ENCODE measurements around the gene NOL4L.

NOL4L gene

GRCh38 chr20:32576560-32576959 lies 8.6 kb downstream of the NOL4L start:
- DNase-seq (ENCODE audit: low read depth): no peak

- no peak for DNase-seq (ENCODE audit: low read depth)
Observed at GRCh38 chr20:32575805-32576204, 9.3 kb downstream of the NOL4L start.

- no peak for DNase-seq (ENCODE audit: low read depth)
Observed at GRCh38 chr20:32575227-32575581, 9.9 kb downstream of the NOL4L start.

GRCh38 chr20:32574296-32575226 lies 10.6 kb downstream of the NOL4L start:
- no peak for DNase-seq (ENCODE audit: low read depth)

GRCh38 chr20:32573167-32573851 lies 11.8 kb downstream of the NOL4L start:
- no peak for DNase-seq (ENCODE audit: low read depth)

GRCh38 chr20:32572271-32572968 lies 12.7 kb downstream of the NOL4L start:
- DNase-seq (ENCODE audit: low read depth): no peak

- no peak for DNase-seq (ENCODE audit: low read depth)
Observed at GRCh38 chr20:32571566-32571965, 13.6 kb downstream of the NOL4L start.

GRCh38 chr20:32570401-32571190 lies 14.5 kb downstream of the NOL4L start:
- DNase-seq (ENCODE audit: low read depth): no peak

GRCh38 chr20:32569380-32570305 lies 15.5 kb downstream of the NOL4L start:
- DNase-seq (ENCODE audit: low read depth): no peak

GRCh38 chr20:32569018-32569379 lies 16.1 kb downstream of the NOL4L start:
- no peak for DNase-seq (ENCODE audit: low read depth)

GRCh38 chr20:32567384-32568178 lies 17.6 kb downstream of the NOL4L start:
- no peak for DNase-seq (ENCODE audit: low read depth)

GRCh38 chr20:32566379-32567374 lies 18.5 kb downstream of the NOL4L start:
- DNase-seq (ENCODE audit: low read depth): no peak

GRCh38 chr20:32565735-32566032 lies 19.4 kb downstream of the NOL4L start:
- DNase-seq (ENCODE audit: low read depth): no peak

- no peak for DNase-seq (ENCODE audit: low read depth)
Observed at GRCh38 chr20:32564921-32565734, 20.0 kb downstream of the NOL4L start.

- no peak for DNase-seq (ENCODE audit: low read depth)
Observed at GRCh38 chr20:32564440-32564839, 20.7 kb downstream of the NOL4L start.

GRCh38 chr20:32563311-32564272 lies 21.5 kb downstream of the NOL4L start:
- DNase-seq (ENCODE audit: low read depth): no peak

GRCh38 chr20:32562495-32562911 lies 22.6 kb downstream of the NOL4L start:
- DNase-seq (ENCODE audit: low read depth): no peak
